GM06990 (cell line): ENCODE data around the gene RPS28.
"Not testable (repeated sequence)": the region's sequence is repeated elsewhere in the genome, so short reads cannot be mapped to it uniquely, and the experiment has no call there.

Experiments
- DNase-seq: peaks from one replicate; pipeline ENCODE4 v3.0.0-alpha.2; 2011; ENCODE audit not compliant: insufficient read length; ENCODE audit errors: extremely low read depth
- H3K27me3 ChIP-seq: replicated peaks from 2 replicates; pipeline ENCODE4 v1.6.0; 2011; ENCODE audit warnings: low read length; ENCODE audit not compliant: control insufficient read depth, insufficient read depth
- H3K36me3 ChIP-seq: 2 replicates; pipeline ENCODE4 v1.5.1; 2011; ENCODE audit warnings: low read length; ENCODE audit not compliant: control insufficient read depth, insufficient read depth
- H3K4me3 ChIP-seq: replicated peaks from 2 replicates; pipeline ENCODE4 v1.5.1; 2011; ENCODE audit warnings: low read depth, mild to moderate bottlenecking, control low read depth, low read length
- CTCF ChIP-seq: IDR thresholded peaks from 2 replicates; pipeline ENCODE4 v1.5.1; 2011; ENCODE audit warnings: low read length, control low read depth, mild to moderate bottlenecking, inconsistent platforms; ENCODE audit not compliant: insufficient read depth, poor library complexity, severe bottlenecking

RPS28 gene

GRCh38 chr19:8352134-8352827 is 31.0 kb downstream of the RPS28 start:
- H3K4me3 ChIP-seq, result no peak overlapping the region
- TF ChIP-seq CTCF, result no peak
- no peak for DNase-seq
- no peaks in the 10 kb centered on the region for H3K36me3 ChIP-seq
- no peaks in the 10 kb centered on the region for H3K27me3 ChIP-seq

- not testable (repeated sequence) for H3K4me3 ChIP-seq, H3K36me3 ChIP-seq, DNase-seq, H3K27me3 ChIP-seq
These were observed 31.5 kb downstream of the RPS28 start for GRCh38 chr19:8352845-8353244.

- DNase-seq, result no peak
- TF ChIP-seq CTCF, result no peak
- Histone ChIP-seq H3K4me3 (no peak overlapping the region), H3K27me3 (no peaks in the 10 kb centered on the region), H3K36me3 (no peaks in the 10 kb centered on the region)
These were observed 34.5 kb downstream of the RPS28 start for GRCh38 chr19:8355631-8356402.

GRCh38 chr19:8357007-8357521 is 35.8 kb downstream of the RPS28 start:
- no peak for TF ChIP-seq CTCF

GRCh38 chr19:8358948-8359347 is 37.7 kb downstream of the RPS28 start:
- Histone ChIP-seq H3K36me3 (no peaks in the 10 kb centered on the region), H3K4me3 (no peak overlapping the region), H3K27me3 (no peaks in the 10 kb centered on the region; the same call in 1 of the 2 replicates)
- TF ChIP-seq CTCF, result no peak
- DNase-seq, result no peak

More at GRCh38 chr19:8357007-8357521, 35.8 kb downstream of the RPS28 start:
- no peak for DNase-seq
- H3K4me3 ChIP-seq, result no peak overlapping the region
- H3K27me3 ChIP-seq, result no peaks in the 10 kb centered on the region
- H3K36me3 ChIP-seq, result no peaks in the 10 kb centered on the region

- Histone ChIP-seq H3K36me3 (no peaks in the 10 kb centered on the region), H3K4me3 (no peak overlapping the region), H3K27me3 (no peaks in the 10 kb centered on the region; the same call in 1 of the 2 replicates)
- no peak for TF ChIP-seq CTCF
- no peak for DNase-seq
These were observed 38.9 kb downstream of the RPS28 start for GRCh38 chr19:8360196-8360595.
